ENCODE measurements around the gene ZNF726.
"Not testable (repeated sequence)": the region's sequence is repeated elsewhere in the genome, so short reads cannot be mapped to it uniquely, and the experiment has no call there.

Gene ZNF726

GRCh38 chr19:23914402-23915286, at the start of gene ZNF726:
Gene ZNF726, plus strand, starts transcription at chr19:23914886. Its CDS starts 109 bp downstream, at chr19:23914995.
- DNase-seq (ENCODE audit: extremely low read depth in 1 of 2, low read depth in 1 of 2) = peak; percentile 64 to 71

- DNase-seq (ENCODE audit: extremely low read depth in 1 of 2, low read depth in 1 of 2) = no peak
Observed at GRCh38 chr19:23867895-23868294, 46.8 kb upstream of the ZNF726 start.

GRCh38 chr19:23868630-23869029, 46.1 kb upstream of the ZNF726 start:
- no peak for DNase-seq (ENCODE audit: extremely low read depth in 1 of 2, low read depth in 1 of 2)

- DNase-seq (ENCODE audit: extremely low read depth in 1 of 2, low read depth in 1 of 2) = no peak
Observed at GRCh38 chr19:23872282-23872919, 42.3 kb upstream of the ZNF726 start.

GRCh38 chr19:23876261-23876660, 38.4 kb upstream of the ZNF726 start:
- no peak for DNase-seq (ENCODE audit: extremely low read depth in 1 of 2, low read depth in 1 of 2)

GRCh38 chr19:23876756-23877155, 37.9 kb upstream of the ZNF726 start:
- not testable (repeated sequence) for DNase-seq (ENCODE audit: extremely low read depth in 1 of 2, low read depth in 1 of 2)

- no peak for DNase-seq (ENCODE audit: extremely low read depth in 1 of 2, low read depth in 1 of 2)
Observed at GRCh38 chr19:23882493-23882892, 32.2 kb upstream of the ZNF726 start.

- DNase-seq (ENCODE audit: extremely low read depth in 1 of 2, low read depth in 1 of 2) = no peak
Observed at GRCh38 chr19:23884363-23884762, 30.3 kb upstream of the ZNF726 start.

GRCh38 chr19:23887642-23888041, 27.0 kb upstream of the ZNF726 start:
- DNase-seq (ENCODE audit: extremely low read depth in 1 of 2, low read depth in 1 of 2) = no peak

- DNase-seq (ENCODE audit: extremely low read depth in 1 of 2, low read depth in 1 of 2) = not testable (repeated sequence)
Observed at GRCh38 chr19:23896096-23896495, 18.6 kb upstream of the ZNF726 start.

- no peak for DNase-seq (ENCODE audit: extremely low read depth in 1 of 2, low read depth in 1 of 2)
Observed at GRCh38 chr19:23896912-23897311, 17.8 kb upstream of the ZNF726 start.

GRCh38 chr19:23901360-23901759, 13.3 kb upstream of the ZNF726 start:
- no peak for DNase-seq (ENCODE audit: extremely low read depth in 1 of 2, low read depth in 1 of 2)

GRCh38 chr19:23904406-23904805, 10.3 kb upstream of the ZNF726 start:
- DNase-seq (ENCODE audit: extremely low read depth in 1 of 2, low read depth in 1 of 2) = no peak

- no peak for DNase-seq (ENCODE audit: extremely low read depth in 1 of 2, low read depth in 1 of 2)
Observed at GRCh38 chr19:23905771-23906170, 8.9 kb upstream of the ZNF726 start.

GRCh38 chr19:23906835-23907234, 7.9 kb upstream of the ZNF726 start:
- DNase-seq (ENCODE audit: extremely low read depth in 1 of 2, low read depth in 1 of 2) = no peak

GRCh38 chr19:23908165-23908564, 6.5 kb upstream of the ZNF726 start:
- DNase-seq (ENCODE audit: extremely low read depth in 1 of 2, low read depth in 1 of 2) = no peak

- no peak for DNase-seq (ENCODE audit: extremely low read depth in 1 of 2, low read depth in 1 of 2)
Observed at GRCh38 chr19:23909222-23909621, 5.5 kb upstream of the ZNF726 start.

- DNase-seq (ENCODE audit: extremely low read depth in 1 of 2, low read depth in 1 of 2) = no peak
Observed at GRCh38 chr19:23913931-23914330, 755 bp upstream of the ZNF726 start.

GRCh38 chr19:23916991-23917390, 2.3 kb downstream of the ZNF726 start:
- DNase-seq (ENCODE audit: extremely low read depth in 1 of 2, low read depth in 1 of 2) = no peak

GRCh38 chr19:23917856-23918255, 3.2 kb downstream of the ZNF726 start:
- no peak for DNase-seq (ENCODE audit: extremely low read depth in 1 of 2, low read depth in 1 of 2)

- no peak for DNase-seq (ENCODE audit: extremely low read depth in 1 of 2, low read depth in 1 of 2)
Observed at GRCh38 chr19:23925285-23925684, 10.6 kb downstream of the ZNF726 start.

GRCh38 chr19:23932878-23933277, 18.2 kb downstream of the ZNF726 start:
- no peak for DNase-seq (ENCODE audit: extremely low read depth in 1 of 2, low read depth in 1 of 2)
